Measurements from ENCODE around the gene RSPO1.

GRCh38 chr1:37680933-37681332, 46.2 kb upstream of the RSPO1 start:
- TF ChIP-seq, protein P1, sequence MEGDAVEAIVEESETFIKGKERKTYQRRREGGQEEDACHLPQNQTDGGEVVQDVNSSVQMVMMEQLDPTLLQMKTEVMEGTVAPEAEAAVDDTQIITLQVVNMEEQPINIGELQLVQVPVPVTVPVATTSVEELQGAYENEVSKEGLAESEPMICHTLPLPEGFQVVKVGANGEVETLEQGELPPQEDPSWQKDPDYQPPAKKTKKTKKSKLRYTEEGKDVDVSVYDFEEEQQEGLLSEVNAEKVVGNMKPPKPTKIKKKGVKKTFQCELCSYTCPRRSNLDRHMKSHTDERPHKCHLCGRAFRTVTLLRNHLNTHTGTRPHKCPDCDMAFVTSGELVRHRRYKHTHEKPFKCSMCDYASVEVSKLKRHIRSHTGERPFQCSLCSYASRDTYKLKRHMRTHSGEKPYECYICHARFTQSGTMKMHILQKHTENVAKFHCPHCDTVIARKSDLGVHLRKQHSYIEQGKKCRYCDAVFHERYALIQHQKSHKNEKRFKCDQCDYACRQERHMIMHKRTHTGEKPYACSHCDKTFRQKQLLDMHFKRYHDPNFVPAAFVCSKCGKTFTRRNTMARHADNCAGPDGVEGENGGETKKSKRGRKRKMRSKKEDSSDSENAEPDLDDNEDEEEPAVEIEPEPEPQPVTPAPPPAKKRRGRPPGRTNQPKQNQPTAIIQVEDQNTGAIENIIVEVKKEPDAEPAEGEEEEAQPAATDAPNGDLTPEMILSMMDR (IDR thresholded peaks at IDR 0.05), result no peak
- no peak for TF ChIP-seq EZH2 (IDR thresholded peaks at IDR 0.05; ENCODE audit: borderline replicate concordance, insufficient read depth, low read depth, low read length, poor library complexity, severe bottlenecking)

All from B cell (primary cell).